Loucy (cell line): ENCODE results near the gene HBP1.

Experiments
- CTCF ChIP-seq: fragments of 200-600 bp; sonication (generic); conservative IDR thresholded peaks from 2 replicates; pipeline ENCODE4 v1.5.1; 2014; ENCODE audit warnings: mild to moderate bottlenecking, antibody characterized with exemption, low read length
- EZH2phosphoT487 ChIP-seq: fragments of 200-600 bp; IDR thresholded peaks from 2 replicates; pipeline ENCODE4 v1.6.1; 2018; ENCODE audit warnings: antibody characterized with exemption, mild to moderate bottlenecking, moderate library complexity, borderline replicate concordance

- TF ChIP-seq CTCF: no peak
- no peak for TF ChIP-seq EZH2phosphoT487
Measured at GRCh38 chr7:107212725-107213124, 43.9 kb downstream of the HBP1 start.
